Upper lobe of right lung (tissue), 1 donor: ENCODE measurements around the gene OPCML. TPM values are rescaled to one million over a fixed set of nuclear protein-coding genes. Genes with fewer than 3 reads are reported as not detected.

ENCODE experiments used
- ATAC-seq: fragments of 200-7000 bp; cut with Tn5 transposase; one replicate; pipeline ENCODE4 v1.9.1; 2020; ENCODE audit warnings: mild to moderate bottlenecking, moderate library complexity
- DNase-seq: peaks from one replicate; pipeline ENCODE4 v3.0.0-alpha.2; 2020
- H3K27ac ChIP-seq: fragments of 200-600 bp; one replicate; pipeline ENCODE4 v1.8.0; 2022
- H3K27me3 ChIP-seq: fragments of 200-600 bp; one replicate; pipeline ENCODE4 v1.8.0; 2022; ENCODE audit warnings: mild to moderate bottlenecking
- H3K36me3 ChIP-seq: fragments of 200-600 bp; one replicate; pipeline ENCODE4 v1.8.0; 2022
- H3K4me1 ChIP-seq: fragments of 200-600 bp; one replicate; pipeline ENCODE4 v1.8.0; 2022
- H3K4me3 ChIP-seq: fragments of 200-600 bp; one replicate; pipeline ENCODE4 v1.8.0; 2022; ENCODE audit warnings: mild to moderate bottlenecking
- H3K9me3 ChIP-seq: fragments of 200-600 bp; one replicate; pipeline ENCODE4 v1.8.0; 2022
- CTCF ChIP-seq: fragments of 200-600 bp; IDR thresholded peaks from one replicate; pipeline ENCODE4 v1.8.0; 2022; ENCODE audit warnings: antibody characterized with exemption
- intact Hi-C: fragments of 100-400 bp; cut with DNase I; formaldehyde crosslinking; loops from one replicate; pipeline ENCODE4 v1.11.0; 2022
- total RNA-seq: library from RNA; stranded (reverse); fragmentation: NEBNext Ultra II Directional; extraction: Animal tissue kit (Norgen Biotek cat#: 25700); gene quantifications from one replicate; pipeline ENCODE4 v1.2.1, GENCODE V29; 2021
- donor health status: DM: no; HTN: yes; CAD: no; lungs with severe emphysema.

The OPCML gene
- total RNA-seq, 1 donor from 2014 or later = not detected

GRCh38 chr11:132942611-132943356 lies 589.5 kb downstream of the OPCML start:
- H3K9me3 ChIP-seq = no peaks in the 10 kb centered on the region
- DNase-seq (no peak), ATAC-seq (peak; percentile 31)
- intact Hi-C loops = no loop called here
- no peaks in the 10 kb centered on the region for H3K4me1 ChIP-seq
- H3K4me3 ChIP-seq = no peak overlapping the region
- no peak for TF ChIP-seq CTCF
- H3K27me3 ChIP-seq = peaks cover 42% of the 10 kb centered on the region
- H3K36me3 ChIP-seq = no peaks in the 10 kb centered on the region
- H3K27ac ChIP-seq = no peak overlapping the region

DNA sequence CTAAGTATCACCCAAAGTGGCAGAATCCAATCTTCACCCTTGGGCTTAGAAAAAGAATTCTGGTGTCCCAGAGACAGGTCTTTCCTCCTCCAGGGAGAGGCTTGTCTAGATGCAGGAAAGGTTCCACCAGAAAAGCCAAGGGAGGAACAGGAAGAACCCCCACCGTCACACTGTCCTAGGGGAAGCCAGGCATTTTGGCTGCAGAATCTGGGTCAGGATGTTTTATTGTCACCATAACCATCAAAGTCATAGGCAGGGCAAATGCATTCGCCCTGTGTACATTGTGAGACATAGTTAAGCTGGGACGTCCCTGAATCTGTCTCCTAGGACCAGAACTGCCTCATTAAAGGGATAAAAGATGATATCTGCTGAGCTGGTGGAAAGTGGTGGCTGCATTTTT lies 590.5 kb downstream of the OPCML start:
- ATAC-seq = no peak
- Histone ChIP-seq H3K4me3 (no peak overlapping the region), H3K4me1 (no peaks in the 10 kb centered on the region), H3K27ac (no peak overlapping the region), H3K9me3 (no peaks in the 10 kb centered on the region), H3K36me3 (no peaks in the 10 kb centered on the region), H3K27me3 (peaks cover 42% of the 10 kb centered on the region)
- DNase-seq = no peak
- intact Hi-C loops = no loop called here
- TF ChIP-seq CTCF = no peak

- no peak overlapping the region for H3K4me3 ChIP-seq
- ATAC-seq (no peak), DNase-seq (no peak)
- intact Hi-C loops = no loop called here
- H3K9me3 ChIP-seq = no peaks in the 10 kb centered on the region
- peak; percentile 82 for TF ChIP-seq CTCF
- no peaks in the 10 kb centered on the region for H3K36me3 ChIP-seq
- no peaks in the 10 kb centered on the region for H3K4me1 ChIP-seq
- no peak overlapping the region for H3K27ac ChIP-seq
- peaks cover 41% of the 10 kb centered on the region for H3K27me3 ChIP-seq
Measured at GRCh38 chr11:132941024-132941646, 591.2 kb downstream of the OPCML start.

GRCh38 chr11:132937016-132937415 lies 595.3 kb downstream of the OPCML start:
- H3K27ac ChIP-seq = no peak overlapping the region
- no peaks in the 10 kb centered on the region for H3K36me3 ChIP-seq
- ATAC-seq (no peak), DNase-seq (no peak)
- intact Hi-C loops = no loop called here
- H3K4me1 ChIP-seq = no peaks in the 10 kb centered on the region
- TF ChIP-seq CTCF = no peak
- H3K27me3 ChIP-seq = peaks cover 10% of the 10 kb centered on the region
- H3K4me3 ChIP-seq = no peak overlapping the region
- no peaks in the 10 kb centered on the region for H3K9me3 ChIP-seq

GRCh38 chr11:132935383-132935782 lies 596.9 kb downstream of the OPCML start:
- Histone ChIP-seq H3K9me3 (no peaks in the 10 kb centered on the region), H3K27me3 (no peaks in the 10 kb centered on the region), H3K4me1 (no peaks in the 10 kb centered on the region), H3K4me3 (no peak overlapping the region), H3K36me3 (no peaks in the 10 kb centered on the region), H3K27ac (no peak overlapping the region)
- no peak for TF ChIP-seq CTCF
- DNase-seq (no peak), ATAC-seq (no peak)
- intact Hi-C loops = no loop called here
